GM19468 (cell line): ENCODE data around the gene PLSCR2.
"Not testable (repeated sequence)": the region's sequence is repeated elsewhere in the genome, so short reads cannot be mapped to it uniquely, and the experiment has no call there.

Source experiments
- ATAC-seq: cut with Tn5 transposase; IDR thresholded peaks from one replicate; pipeline ENCODE4 v1.9.1; 2021; ENCODE audit warnings: mild to moderate bottlenecking, moderate library complexity, moderate number of reproducible peaks; ENCODE audit not compliant: unreplicated experiment; ENCODE audit errors: extremely low read depth

Gene PLSCR2

DNA sequence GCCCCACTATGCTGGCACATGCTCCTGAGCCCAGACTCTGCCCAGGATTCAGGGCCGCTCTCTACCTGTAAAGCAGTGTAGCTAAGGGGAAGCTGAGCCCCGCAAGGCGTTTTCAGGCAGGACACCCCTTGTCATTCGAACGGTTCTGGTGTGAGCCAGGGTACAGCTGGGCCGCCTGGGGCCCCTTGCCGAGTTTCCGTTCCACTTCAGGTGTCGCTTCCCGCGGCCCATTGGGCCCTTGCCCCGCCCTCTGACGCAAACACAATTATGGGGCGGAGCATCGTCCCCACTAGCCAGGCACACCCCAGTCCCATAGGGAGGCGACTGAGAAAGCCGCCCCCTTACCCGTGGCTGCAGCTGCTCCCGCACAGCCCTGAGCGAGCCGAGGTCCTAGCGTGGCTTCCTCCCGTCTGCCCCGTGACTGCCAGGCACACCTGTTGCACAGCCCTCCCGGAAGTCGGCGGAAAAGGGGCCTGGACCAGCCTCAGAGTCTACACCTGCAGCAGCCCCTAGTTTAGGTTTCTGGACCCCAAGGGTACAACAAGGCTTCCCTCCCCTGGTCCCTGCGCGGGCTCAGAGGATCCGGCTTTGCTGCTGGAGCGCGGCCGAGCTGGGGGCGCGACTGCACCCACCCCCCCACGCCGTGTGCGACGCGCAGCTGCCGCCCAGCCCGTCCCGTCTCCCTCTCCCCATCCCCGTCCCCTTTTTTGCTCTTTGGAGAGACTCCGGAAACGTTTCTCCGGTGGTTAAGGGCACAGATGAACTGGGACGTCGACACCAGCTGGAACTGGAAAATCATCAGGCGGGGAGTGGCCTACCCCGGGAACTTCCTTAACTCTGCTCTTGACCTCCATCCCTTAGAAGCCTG is at the start of gene PLSCR2:
Gene PLSCR2 (minus strand): TSS at position 412 of the 868 bp plus-strand sequence. CDS start 9,657 bp downstream, outside the sequence.
- ATAC-seq, result peak; percentile 96

DNA sequence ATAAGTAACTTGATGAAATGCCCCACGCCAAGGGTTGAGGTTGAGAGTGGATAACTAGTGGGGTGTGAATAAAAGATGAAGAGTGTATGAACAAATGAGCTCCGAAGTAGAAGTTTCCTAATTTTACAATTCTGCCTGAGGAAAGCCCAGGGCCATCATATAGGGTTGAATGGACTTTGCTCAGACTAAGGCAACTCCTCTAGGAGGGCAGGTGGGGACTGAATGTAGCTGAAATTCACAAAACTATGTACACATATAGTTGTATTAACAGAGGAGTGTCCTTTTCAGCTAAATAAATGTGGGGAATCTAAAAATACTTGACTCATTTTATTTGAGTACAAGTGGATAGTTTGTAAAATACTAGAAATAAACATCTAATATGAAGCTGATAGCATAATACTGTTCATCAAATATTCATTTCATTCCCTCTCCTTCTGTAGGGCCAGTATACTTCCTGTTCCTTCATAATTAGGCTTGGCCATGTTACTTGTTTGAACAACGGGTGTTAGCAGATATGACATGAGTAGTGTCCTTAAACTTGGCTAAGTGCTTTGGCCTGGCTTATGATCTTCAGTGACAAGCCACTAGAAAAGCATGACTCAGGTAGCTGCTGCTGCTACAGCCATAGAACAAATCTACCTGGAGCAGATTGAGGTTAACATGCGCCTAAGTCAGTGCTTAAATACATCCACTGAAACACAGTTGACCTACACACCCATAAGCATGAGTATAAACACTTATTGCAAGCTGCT is 48.5 kb upstream of the PLSCR2 start:
- no peak for ATAC-seq

DNA sequence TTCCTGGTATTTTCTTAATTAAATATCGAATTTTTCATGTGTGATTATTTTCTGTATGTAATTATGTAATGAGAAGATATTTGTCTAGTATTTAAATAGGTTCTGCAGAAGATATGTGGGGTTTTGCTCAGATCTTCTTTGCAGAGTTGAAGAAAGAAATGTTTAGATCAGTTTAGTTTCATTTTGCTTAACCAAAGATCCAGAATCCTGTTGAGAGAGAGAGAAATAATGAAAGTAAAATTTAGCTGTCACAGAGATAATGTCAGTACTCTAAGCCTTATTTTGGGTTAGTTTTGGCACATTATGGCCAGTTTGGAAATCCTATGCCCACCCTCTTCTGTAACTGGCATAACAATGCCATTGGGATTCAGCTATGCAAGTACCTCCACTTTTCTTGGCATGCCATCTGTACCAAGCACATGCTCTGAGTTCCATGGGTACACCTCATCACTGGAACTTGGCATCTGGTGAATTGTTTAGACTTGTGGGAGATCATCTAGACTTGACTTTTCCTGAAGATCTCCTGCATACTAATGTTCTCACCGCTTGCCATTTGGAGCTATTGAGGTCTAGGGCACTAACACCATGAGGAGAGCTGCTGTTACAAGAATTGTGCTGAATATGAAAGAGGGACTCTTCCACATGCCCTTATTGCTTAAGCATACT is 44.2 kb upstream of the PLSCR2 start:
- ATAC-seq, result no peak

DNA sequence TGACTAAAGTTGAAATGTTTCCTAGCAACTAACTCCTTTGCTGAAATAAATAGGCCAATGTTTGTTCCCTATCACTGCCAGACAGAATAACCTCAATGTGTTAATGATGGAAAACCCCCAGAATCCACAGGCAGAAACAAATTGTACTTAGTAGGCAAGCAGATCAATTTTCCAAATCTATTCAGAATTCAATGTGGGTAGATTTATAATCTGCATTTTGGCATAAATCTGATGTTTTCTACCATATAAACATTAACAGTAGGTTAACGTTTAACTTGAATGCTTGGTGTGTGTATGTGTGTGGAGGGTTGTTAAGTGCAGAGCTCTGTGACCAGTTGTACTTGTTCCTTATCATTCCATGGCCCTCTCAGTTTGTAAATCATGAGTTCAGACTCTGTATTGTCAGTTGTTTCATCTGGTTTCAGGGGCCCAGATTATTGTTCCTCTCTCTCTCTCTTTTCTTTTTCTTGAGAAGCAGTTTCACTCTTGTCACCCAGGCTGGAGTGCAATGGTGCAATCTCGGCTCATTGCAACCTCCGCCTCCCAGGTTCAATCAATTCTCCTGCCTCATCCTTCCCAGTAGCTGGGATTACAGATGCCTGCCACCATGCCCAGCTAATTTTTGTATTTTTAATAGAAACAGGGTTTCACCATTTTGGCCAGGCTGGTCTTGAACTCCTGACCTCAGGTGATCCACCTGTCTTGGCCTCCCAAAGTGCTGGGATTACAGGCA is 42.2 kb upstream of the PLSCR2 start:
- ATAC-seq, result no peak

- no peak for ATAC-seq
These were observed 38.2 kb upstream of the PLSCR2 start for GRCh38 chr3:146507331-146508120.

DNA sequence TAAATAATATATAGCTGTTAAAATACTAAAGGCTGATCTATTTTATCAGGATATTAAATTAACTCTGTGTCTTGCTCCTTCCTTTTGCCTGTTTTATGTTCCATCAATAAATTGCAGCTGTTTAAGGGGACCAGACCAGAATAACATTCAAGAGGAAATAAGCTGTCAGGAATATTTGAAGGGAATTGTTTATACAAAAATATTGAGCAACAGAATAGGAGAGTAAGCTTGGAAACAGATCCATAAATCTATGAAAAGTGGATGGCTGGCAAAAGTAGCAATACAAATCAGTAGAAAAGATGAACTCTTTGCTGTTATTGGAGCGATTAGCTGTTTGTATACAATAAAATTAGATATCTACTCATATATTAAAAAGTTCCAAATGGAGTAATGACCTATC is 36.2 kb upstream of the PLSCR2 start:
- ATAC-seq, result no peak

DNA sequence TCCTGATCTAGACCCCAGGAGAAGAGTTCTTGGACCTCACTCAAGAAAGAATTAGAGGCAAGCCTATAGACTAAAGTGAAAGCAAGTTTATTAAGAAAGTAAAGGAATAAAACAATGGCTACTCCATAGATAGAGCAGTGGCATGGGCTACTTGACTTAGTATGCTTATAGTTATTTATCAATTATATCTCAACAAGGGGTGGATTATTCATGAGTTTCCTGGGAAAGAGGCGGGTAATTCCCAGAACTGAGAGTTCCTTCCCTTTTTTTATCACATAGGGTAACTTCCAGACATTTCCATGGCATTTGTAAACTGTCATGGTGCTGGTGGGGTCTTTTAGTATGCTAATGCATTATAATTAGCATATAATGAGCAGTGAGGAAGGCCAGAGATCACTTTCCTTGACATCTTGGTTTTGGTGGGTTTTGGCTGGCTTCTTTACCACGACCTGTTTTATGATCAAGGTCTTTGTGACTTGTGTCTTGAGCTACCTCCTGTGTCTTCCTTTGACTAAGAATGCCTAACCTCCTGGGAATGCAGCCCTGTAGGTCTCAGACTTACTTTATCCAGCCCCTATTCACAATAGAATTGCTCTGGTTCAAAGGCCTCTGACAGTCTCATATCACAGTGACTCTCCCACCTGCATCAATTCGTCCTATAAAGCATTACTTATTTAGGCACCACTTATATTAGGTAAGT is 35.3 kb upstream of the PLSCR2 start:
- no peak for ATAC-seq

GRCh38 chr3:146503461-146504202 is 34.3 kb upstream of the PLSCR2 start:
- peak; percentile 87 for ATAC-seq

DNA sequence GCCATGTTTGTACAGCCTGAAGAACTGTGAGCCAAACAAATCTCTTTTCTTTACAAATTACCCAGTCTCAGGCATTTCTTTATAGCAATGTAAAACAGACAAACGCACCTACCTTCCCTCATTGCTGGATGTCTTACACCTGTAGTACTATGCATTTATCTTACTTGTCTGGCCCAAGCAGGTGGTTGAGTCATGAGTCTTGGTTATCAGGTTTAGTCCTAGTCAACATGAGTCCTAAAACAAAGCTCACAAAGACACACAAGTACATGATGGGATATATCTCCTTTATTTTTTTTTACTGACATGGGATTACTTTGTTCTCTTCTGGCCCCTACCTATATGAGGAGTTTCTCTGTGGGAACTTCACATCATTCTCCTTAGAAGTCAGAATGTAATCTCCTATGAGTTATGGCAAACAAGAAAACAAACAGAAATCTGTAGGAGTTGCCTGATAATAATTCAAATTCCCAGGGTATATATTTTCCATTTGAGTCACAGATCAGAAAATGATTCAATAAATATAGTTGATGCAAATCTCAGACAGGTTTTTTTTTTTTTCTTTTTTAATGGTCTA is 33.6 kb upstream of the PLSCR2 start:
- ATAC-seq, result no peak

DNA sequence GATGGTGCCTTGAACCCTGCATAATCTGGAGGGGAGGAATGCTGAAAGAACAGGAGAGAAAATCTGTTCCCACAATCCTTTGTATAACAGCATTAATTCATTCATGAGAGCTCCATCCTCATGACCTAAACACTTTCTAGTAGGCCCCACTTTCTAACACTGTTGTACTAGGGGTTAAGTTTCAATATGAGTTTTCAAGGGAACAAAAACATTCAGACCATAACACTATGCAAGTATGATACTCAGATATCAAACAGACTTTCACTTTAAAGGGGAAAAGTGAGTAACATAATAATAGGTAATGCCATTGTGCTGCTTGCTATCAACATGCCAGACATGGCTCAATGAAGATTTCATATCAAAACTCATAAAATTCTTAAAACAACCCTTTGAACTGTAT is 32.4 kb upstream of the PLSCR2 start:
- ATAC-seq, result peak; percentile 60

DNA sequence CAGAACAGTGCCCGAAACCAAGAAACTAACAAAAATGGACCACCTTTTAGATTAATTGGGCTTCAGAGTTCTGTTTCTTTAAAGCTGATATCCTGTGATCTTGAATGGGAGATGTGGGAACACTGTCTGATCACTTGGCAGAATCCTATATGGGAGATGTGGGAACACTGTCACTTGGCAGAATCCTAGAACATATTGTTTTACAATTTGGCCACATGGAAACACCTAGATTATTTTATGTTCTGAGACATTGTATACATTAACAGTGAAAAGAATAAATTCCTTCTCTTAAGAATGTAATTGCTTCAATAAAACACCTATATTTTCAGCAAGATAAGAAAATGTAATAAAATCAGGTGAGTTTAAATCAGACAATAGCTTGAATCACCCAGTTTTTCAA is 30.3 kb upstream of the PLSCR2 start:
- no peak for ATAC-seq

DNA sequence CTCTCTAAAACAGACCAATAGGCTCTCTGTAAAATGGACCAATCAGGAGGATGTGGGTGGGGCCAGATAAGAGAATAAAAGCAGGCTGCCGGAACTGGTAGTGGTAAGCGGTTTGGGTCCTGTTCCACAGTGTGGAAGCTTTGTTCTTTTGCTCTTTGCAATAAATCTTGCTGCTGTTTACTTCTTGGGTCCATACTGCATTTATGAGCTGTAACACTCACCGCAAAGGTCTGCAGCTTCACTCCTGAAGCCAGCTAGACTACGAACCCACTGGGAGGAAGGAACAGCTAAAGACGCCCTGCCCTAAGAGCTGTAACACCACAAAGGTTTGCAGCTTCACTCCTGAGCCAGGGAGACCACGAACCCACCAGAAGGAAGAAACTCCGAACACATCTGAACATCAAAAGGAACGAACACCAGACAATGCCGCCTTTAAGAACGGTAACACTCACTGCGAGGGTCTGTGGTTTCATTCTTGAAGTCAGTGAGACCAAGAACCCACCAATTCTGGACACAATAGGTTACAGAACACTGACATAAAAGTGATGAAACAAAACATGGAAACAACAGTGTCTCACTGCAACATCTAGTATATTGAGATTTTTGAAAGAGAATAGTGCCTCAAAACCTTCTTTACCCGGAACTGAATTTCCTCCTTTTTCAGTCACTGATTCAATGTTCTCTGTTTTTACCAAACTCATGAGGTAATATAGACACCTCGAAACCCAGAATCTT is 28.8 kb upstream of the PLSCR2 start:
- no peak for ATAC-seq

GRCh38 chr3:146497145-146497843 is 27.9 kb upstream of the PLSCR2 start:
- ATAC-seq, result not testable (repeated sequence)

GRCh38 chr3:146496726-146497125 is 27.4 kb upstream of the PLSCR2 start:
- no peak for ATAC-seq

DNA sequence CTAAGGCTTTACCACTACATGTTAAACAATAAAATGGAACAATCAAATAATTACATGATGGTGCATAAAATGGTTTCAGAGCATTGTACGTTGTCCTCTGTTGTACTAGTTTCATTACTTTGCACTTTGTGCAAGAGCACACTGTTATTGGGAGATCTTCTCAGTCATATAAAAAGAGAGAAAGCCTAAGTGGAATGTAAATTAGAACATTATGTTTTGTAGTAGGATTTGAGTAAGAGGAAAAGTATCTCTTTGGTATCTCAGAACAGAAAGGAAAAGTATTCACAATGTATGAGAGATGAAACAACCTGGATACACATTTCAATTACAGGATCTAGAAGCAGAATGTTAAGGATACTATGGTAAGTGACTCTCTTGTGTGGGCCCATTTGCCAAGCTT is 26.9 kb upstream of the PLSCR2 start:
- no peak for ATAC-seq

DNA sequence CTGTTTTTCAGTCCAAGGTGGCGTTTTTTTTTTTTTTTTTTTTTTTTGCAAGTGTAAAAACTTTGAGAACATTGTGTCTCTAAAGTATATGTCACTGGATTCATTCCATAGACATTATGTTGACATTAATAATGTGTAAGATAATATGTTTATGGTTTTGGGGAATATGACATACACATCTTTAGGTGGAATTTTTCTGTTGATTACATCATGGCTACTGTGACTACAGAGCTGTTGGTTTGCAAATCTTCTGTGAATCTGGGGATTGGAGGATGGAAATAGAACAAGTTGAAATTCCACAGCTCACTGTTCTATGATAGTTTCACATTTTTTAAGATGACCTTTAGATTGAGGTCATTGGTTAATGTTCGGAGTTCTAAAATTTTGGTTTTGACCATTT is 24.4 kb upstream of the PLSCR2 start:
- no peak for ATAC-seq

DNA sequence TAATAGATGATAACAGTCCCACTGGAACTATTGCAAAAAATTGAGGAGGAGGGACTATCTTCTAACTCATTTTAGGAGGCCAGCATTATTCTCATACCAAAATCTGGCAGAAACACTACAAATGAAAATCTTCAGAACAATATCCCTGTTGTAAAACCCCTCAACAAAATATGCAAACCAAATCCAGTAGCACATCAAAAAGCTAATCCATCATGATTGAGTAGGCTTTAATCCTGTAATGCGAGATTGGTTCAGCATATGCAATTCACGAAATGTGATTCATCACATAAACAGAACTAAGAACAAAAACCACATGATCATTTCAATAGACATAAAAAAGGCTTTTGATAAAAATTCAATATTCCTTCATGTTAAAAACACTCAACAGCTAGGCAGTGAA is 23.9 kb upstream of the PLSCR2 start:
- no peak for ATAC-seq
